Measurements from ENCODE around the gene KRTAP9-6. TPM values are rescaled to one million over a fixed set of nuclear protein-coding genes. Genes with fewer than 3 reads are reported as not detected.
"Not testable (repeated sequence)": the region's sequence is repeated elsewhere in the genome, so short reads cannot be mapped to it uniquely, and the experiment has no call there.

KRTAP9-6 gene
- total RNA-seq, result 1 to 10 TPM in 1 of 4 donors, under 1 TPM in 1, not detected in 2; 0.52 to 7.1 TPM

GRCh38 chr17:41265078-41265477, at the start of gene KRTAP9-6:
KRTAP9-6 (plus strand) TSS chr17:41265378; CDS start chr17:41265378, 0 bp downstream.
- no peaks in the 10 kb centered on the region for H3K36me3 ChIP-seq
- H3K9me3 ChIP-seq, result no peaks in the 10 kb centered on the region
- no peak within 1 kb of the TSS for H3K4me3 ChIP-seq
- H3K4me1 ChIP-seq, result no peaks in the 10 kb centered on the region
- no peak for TF ChIP-seq CTCF (IDR thresholded peaks at IDR 0.05)
- no peak for TF ChIP-seq EP300 (IDR thresholded peaks at IDR 0.05)
- no peak for TF ChIP-seq POLR2A (IDR thresholded peaks at IDR 0.05)
- TF ChIP-seq POLR2AphosphoS5 (IDR thresholded peaks at IDR 0.05), result no peak
- H3K27me3 ChIP-seq, result peaks cover 15% of the 10 kb centered on the region
- H3K27ac ChIP-seq, result no peak within 1 kb of the TSS
- WGBS, result 55% methylated on average over 2 of the region's 2 CpGs
- DNase-seq (ENCODE audit: low spot score in 2 of 2), result no peak

GRCh38 chr17:41215681-41216080, 49.5 kb upstream of the KRTAP9-6 start:
- H3K36me3 ChIP-seq, result no peaks in the 10 kb centered on the region
- TF ChIP-seq CTCF (IDR thresholded peaks at IDR 0.05), result no peak
- TF ChIP-seq POLR2A (IDR thresholded peaks at IDR 0.05), result no peak
- TF ChIP-seq EP300 (IDR thresholded peaks at IDR 0.05), result no peak
- no peak for TF ChIP-seq POLR2AphosphoS5 (IDR thresholded peaks at IDR 0.05)
- no peak for DNase-seq (ENCODE audit: low spot score in 2 of 2)
- H3K4me3 ChIP-seq, result no peak overlapping the region
- peaks cover 4% of the 10 kb centered on the region for H3K27me3 ChIP-seq
- H3K9me3 ChIP-seq, result no peaks in the 10 kb centered on the region
- H3K4me1 ChIP-seq, result no peaks in the 10 kb centered on the region
- H3K27ac ChIP-seq, result no peak overlapping the region
- WGBS, result 96% methylated on average over 1 of the region's 1 CpG

GRCh38 chr17:41223821-41224220, 41.4 kb upstream of the KRTAP9-6 start:
- Histone ChIP-seq H3K36me3 (no peaks in the 10 kb centered on the region), H3K27me3 (no peaks in the 10 kb centered on the region), H3K9me3 (no peaks in the 10 kb centered on the region), H3K4me3 (no peak overlapping the region), H3K27ac (no peak overlapping the region), H3K4me1 (no peaks in the 10 kb centered on the region)
- 53% methylated on average over 2 of the region's 2 CpGs for WGBS
- DNase-seq (ENCODE audit: low spot score in 2 of 2), result no peak
- TF ChIP-seq EP300 (IDR thresholded peaks at IDR 0.05) (no peak), POLR2AphosphoS5 (IDR thresholded peaks at IDR 0.05) (no peak), POLR2A (IDR thresholded peaks at IDR 0.05) (no peak), CTCF (IDR thresholded peaks at IDR 0.05) (no peak)

- Histone ChIP-seq H3K9me3 (no peaks in the 10 kb centered on the region), H3K4me1 (no peaks in the 10 kb centered on the region), H3K27me3 (no peaks in the 10 kb centered on the region), H3K4me3 (no peak overlapping the region), H3K36me3 (no peaks in the 10 kb centered on the region), H3K27ac (no peak overlapping the region)
- no peak for DNase-seq (ENCODE audit: low spot score in 2 of 2)
- no peak for TF ChIP-seq POLR2A (IDR thresholded peaks at IDR 0.05)
- no peak for TF ChIP-seq POLR2AphosphoS5 (IDR thresholded peaks at IDR 0.05)
- TF ChIP-seq EP300 (IDR thresholded peaks at IDR 0.05), result no peak
- TF ChIP-seq CTCF (IDR thresholded peaks at IDR 0.05), result no peak
- whole genome bisulfite sequencing, result 95% methylated on average over 6 of the region's 6 CpGs
These were observed 39.1 kb upstream of the KRTAP9-6 start for GRCh38 chr17:41226051-41226450.

- WGBS, result 80% methylated on average over 1 of the region's 4 CpGs
- DNase-seq (ENCODE audit: low spot score in 2 of 2); H3K9me3 ChIP-seq: not testable (repeated sequence)
These were observed 38.5 kb upstream of the KRTAP9-6 start, which contains the start of gene KRTAP9-2 for GRCh38 chr17:41226598-41227095. KRTAP9-2 (plus strand) TSS chr17:41226648; CDS start chr17:41226655, 7 bp downstream.

GRCh38 chr17:41230094-41230493, 35.1 kb upstream of the KRTAP9-6 start:
- no peak for TF ChIP-seq EP300 (IDR thresholded peaks at IDR 0.05)
- no peak for TF ChIP-seq POLR2A (IDR thresholded peaks at IDR 0.05)
- no peak for TF ChIP-seq CTCF (IDR thresholded peaks at IDR 0.05)
- no peak for TF ChIP-seq POLR2AphosphoS5 (IDR thresholded peaks at IDR 0.05)
- no peak overlapping the region for H3K27ac ChIP-seq
- no peak overlapping the region for H3K4me3 ChIP-seq
- no peaks in the 10 kb centered on the region for H3K36me3 ChIP-seq
- no peaks in the 10 kb centered on the region for H3K4me1 ChIP-seq
- peaks cover 11% of the 10 kb centered on the region for H3K27me3 ChIP-seq
- no peak for DNase-seq (ENCODE audit: low spot score in 2 of 2)
- no peaks in the 10 kb centered on the region for H3K9me3 ChIP-seq

More at GRCh38 chr17:41226598-41227095, 38.5 kb upstream of the KRTAP9-6 start, which contains the start of gene KRTAP9-2:
- H3K27me3 ChIP-seq, H3K4me1 ChIP-seq, H3K27ac ChIP-seq, H3K36me3 ChIP-seq, H3K4me3 ChIP-seq: not testable (repeated sequence)

Measured in suprapubic skin (tissue), 4 donors.